Measurements from ENCODE around the gene COL4A2. TPM values are rescaled to one million over a fixed set of nuclear protein-coding genes. Genes with fewer than 3 reads are reported as not detected.

The COL4A2 gene
- total and polyA plus RNA-seq, 4 donors: 8.0 to 45.2 (median 40.3) TPM

DNA sequence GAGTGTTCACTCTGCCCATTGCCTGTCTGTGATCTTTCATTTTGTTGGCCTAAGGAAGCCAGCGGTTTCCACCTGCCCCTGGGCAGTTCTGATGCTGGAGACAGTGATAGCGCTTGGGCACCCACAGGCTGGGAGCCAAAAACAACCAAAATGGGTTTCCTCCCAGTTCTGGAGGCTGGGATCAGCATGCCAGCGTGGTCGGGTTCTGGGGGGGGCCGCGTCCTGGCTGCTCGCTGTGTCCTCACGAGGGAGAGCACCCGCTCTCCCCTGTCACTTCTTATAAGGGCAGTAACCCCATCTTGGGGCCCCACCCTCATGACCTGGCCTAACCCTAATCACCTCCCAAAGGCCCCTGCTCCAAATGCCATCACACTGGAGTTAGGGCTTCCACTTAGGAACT, 186.5 kb downstream of the COL4A2 start:
- no peak for DNase-seq (ENCODE audit: low spot score)
- no peaks in the 10 kb centered on the region for H3K9me3 ChIP-seq (ENCODE audit: control insufficient read depth in 4 of 4, low read length in 3 of 4)
- TF ChIP-seq HNF4A (conservative IDR thresholded peaks at IDR 0.05): no peak
- H3K36me3 ChIP-seq (ENCODE audit: control insufficient read depth in 4 of 4, insufficient read depth in 3 of 4, low read depth in 1 of 4, low read length in 3 of 4): peaks cover 0 to 3% (median 0%) of the 10 kb centered on the region in 4 donors
- H3K4me3 ChIP-seq (ENCODE audit: low read depth in 1 of 3, low read length in 3 of 3): no peak overlapping the region
- H3K4me1 ChIP-seq (ENCODE audit: control insufficient read depth in 4 of 4, insufficient read depth in 4 of 4, low read length in 3 of 4): peaks cover 0 to 2% (median 0%) of the 10 kb centered on the region in 4 donors
- H3K27ac ChIP-seq (ENCODE audit: low read depth in 1 of 2, low read length in 2 of 2): no peak overlapping the region
- WGBS: 97% methylated on average over 9 of the region's 9 CpGs
- H3K27me3 ChIP-seq (ENCODE audit: control insufficient read depth in 4 of 4, insufficient read depth in 4 of 4, low read length in 3 of 4): no peaks in the 10 kb centered on the region
- no peak overlapping the region for H3K9ac ChIP-seq (ENCODE audit: low read depth in 1 of 2, low read length in 2 of 2)

DNA sequence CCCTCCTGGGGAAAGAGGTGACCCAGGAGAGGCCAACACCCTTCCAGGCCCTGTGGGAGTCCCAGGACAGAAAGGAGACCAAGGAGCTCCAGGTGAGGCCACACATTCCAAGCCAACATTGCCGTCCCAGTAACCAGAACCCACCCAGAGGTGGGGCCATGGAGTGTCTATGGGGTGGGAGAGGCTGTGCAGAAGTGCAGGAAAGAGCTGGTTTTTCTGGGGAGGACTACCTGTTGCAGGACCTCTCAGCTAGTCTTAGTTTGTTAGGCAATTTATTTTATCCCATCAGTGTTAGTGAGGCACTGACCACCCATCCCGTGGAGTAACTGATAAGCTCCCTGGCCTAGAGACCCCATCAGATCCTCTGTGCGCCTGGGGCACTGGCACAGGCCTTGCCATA, 188.3 kb downstream of the COL4A2 start:
- TF ChIP-seq, protein P1, sequence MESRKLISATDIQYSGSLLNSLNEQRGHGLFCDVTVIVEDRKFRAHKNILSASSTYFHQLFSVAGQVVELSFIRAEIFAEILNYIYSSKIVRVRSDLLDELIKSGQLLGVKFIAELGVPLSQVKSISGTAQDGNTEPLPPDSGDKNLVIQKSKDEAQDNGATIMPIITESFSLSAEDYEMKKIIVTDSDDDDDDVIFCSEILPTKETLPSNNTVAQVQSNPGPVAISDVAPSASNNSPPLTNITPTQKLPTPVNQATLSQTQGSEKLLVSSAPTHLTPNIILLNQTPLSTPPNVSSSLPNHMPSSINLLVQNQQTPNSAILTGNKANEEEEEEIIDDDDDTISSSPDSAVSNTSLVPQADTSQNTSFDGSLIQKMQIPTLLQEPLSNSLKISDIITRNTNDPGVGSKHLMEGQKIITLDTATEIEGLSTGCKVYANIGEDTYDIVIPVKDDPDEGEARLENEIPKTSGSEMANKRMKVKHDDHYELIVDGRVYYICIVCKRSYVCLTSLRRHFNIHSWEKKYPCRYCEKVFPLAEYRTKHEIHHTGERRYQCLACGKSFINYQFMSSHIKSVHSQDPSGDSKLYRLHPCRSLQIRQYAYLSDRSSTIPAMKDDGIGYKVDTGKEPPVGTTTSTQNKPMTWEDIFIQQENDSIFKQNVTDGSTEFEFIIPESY (IDR thresholded peaks at IDR 0.05): no peak
- TF ChIP-seq TAF1 (conservative IDR thresholded peaks at IDR 0.05) (no peak), FOXA1 (IDR thresholded peaks at IDR 0.05) (no peak), YY1 (IDR thresholded peaks at IDR 0.05) (no peak)
- Histone ChIP-seq H3K4me3 (ENCODE audit: low read depth in 1 of 3, low read length in 3 of 3) (no peak overlapping the region), H3K9me3 (ENCODE audit: control insufficient read depth in 4 of 4, low read length in 3 of 4) (no peaks in the 10 kb centered on the region), H3K9ac (ENCODE audit: low read depth in 1 of 2, low read length in 2 of 2) (no peak overlapping the region), H3K27ac (ENCODE audit: low read depth in 1 of 2, low read length in 2 of 2) (no peak overlapping the region), H3K27me3 (ENCODE audit: control insufficient read depth in 4 of 4, insufficient read depth in 4 of 4, low read length in 3 of 4) (no peaks in the 10 kb centered on the region), H3K36me3 (ENCODE audit: control insufficient read depth in 4 of 4, insufficient read depth in 3 of 4, low read depth in 1 of 4, low read length in 3 of 4) (peaks cover 0 to 3% (median 0%) of the 10 kb centered on the region in 4 donors), H3K4me1 (ENCODE audit: control insufficient read depth in 4 of 4, insufficient read depth in 4 of 4, low read length in 3 of 4) (peaks cover 0 to 8% (median 4%) of the 10 kb centered on the region in 4 donors)
- WGBS: 96% methylated on average over 3 of the region's 3 CpGs
- DNase-seq (ENCODE audit: low spot score): no peak

DNA sequence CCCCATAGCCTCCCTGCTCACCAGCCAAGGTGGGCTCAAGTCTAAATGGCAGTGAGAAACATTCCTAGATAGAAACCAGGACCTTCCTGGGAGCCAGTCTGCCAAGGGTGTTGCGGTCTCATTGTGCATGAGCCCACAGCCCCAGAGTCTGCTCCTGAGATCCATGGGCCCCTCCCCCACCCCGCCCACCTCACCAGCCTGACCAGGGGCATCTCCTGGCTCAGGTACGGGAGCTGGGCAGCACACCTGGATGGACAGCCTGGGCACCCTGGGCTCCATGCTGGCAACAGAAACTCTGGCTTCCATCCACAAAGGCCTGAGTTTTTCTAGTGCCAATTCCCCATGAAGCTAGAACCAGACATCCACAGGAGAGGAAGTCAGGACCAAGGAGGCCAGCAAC, 188.8 kb downstream of the COL4A2 start:
- peaks cover 0 to 1% (median 0%) of the 10 kb centered on the region in 4 donors for H3K9me3 ChIP-seq (ENCODE audit: control insufficient read depth in 4 of 4, low read length in 3 of 4)
- H3K27ac ChIP-seq (ENCODE audit: low read depth in 1 of 2, low read length in 2 of 2): no peak overlapping the region
- no peak overlapping the region for H3K4me3 ChIP-seq (ENCODE audit: low read depth in 1 of 3, low read length in 3 of 3)
- 92% methylated on average over 3 of the region's 3 CpGs for WGBS
- peaks cover 0 to 3% (median 0%) of the 10 kb centered on the region in 4 donors for H3K36me3 ChIP-seq (ENCODE audit: control insufficient read depth in 4 of 4, insufficient read depth in 3 of 4, low read depth in 1 of 4, low read length in 3 of 4)
- H3K4me1 ChIP-seq (ENCODE audit: control insufficient read depth in 4 of 4, insufficient read depth in 4 of 4, low read length in 3 of 4): peaks cover 0 to 8% (median 4%) of the 10 kb centered on the region in 4 donors
- no peaks in the 10 kb centered on the region for H3K27me3 ChIP-seq (ENCODE audit: control insufficient read depth in 4 of 4, insufficient read depth in 4 of 4, low read length in 3 of 4)
- no peak for TF ChIP-seq HNF4G (IDR thresholded peaks at IDR 0.05)
- TF ChIP-seq, protein P2, sequence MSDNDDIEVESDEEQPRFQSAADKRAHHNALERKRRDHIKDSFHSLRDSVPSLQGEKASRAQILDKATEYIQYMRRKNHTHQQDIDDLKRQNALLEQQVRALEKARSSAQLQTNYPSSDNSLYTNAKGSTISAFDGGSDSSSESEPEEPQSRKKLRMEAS (IDR thresholded peaks at IDR 0.05): no peak
- DNase-seq (ENCODE audit: low spot score): no peak
- no peak overlapping the region for H3K9ac ChIP-seq (ENCODE audit: low read depth in 1 of 2, low read length in 2 of 2)

DNA sequence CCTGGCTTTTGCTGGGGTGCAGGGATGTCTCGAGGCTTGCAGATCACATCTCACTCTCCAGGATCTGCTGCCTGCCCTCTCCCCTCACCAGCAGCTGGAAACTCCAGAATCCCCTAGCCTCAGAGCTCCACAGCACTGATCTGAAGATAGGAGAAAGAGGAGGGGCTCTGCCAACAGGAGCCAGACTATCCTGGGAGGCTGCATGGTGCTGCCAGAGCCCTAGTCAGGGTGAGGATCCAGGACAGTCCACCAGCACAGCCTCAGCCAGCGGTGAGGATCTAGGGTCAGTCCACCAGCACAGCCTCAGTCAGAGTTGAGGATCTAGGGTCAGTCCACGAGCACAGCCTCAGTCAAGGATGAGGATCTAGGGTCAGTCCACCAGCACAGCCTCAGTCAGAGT, 189.2 kb downstream of the COL4A2 start:
- Histone ChIP-seq H3K36me3 (ENCODE audit: control insufficient read depth in 4 of 4, insufficient read depth in 3 of 4, low read depth in 1 of 4, low read length in 3 of 4) (peaks cover 0 to 3% (median 0%) of the 10 kb centered on the region in 4 donors), H3K27me3 (ENCODE audit: control insufficient read depth in 4 of 4, insufficient read depth in 4 of 4, low read length in 3 of 4) (no peaks in the 10 kb centered on the region), H3K27ac (ENCODE audit: low read depth in 1 of 2, low read length in 2 of 2) (no peak overlapping the region), H3K4me3 (ENCODE audit: low read depth in 1 of 3, low read length in 3 of 3) (no peak overlapping the region), H3K9me3 (ENCODE audit: control insufficient read depth in 4 of 4, low read length in 3 of 4) (peaks cover 0 to 3% (median 0%) of the 10 kb centered on the region in 4 donors), H3K4me1 (ENCODE audit: control insufficient read depth in 4 of 4, insufficient read depth in 4 of 4, low read length in 3 of 4) (peaks cover 0 to 8% (median 4%) of the 10 kb centered on the region in 4 donors), H3K9ac (ENCODE audit: low read depth in 1 of 2, low read length in 2 of 2) (no peak overlapping the region)
- no peak for DNase-seq (ENCODE audit: low spot score)
- WGBS: 71% methylated on average over 3 of the region's 3 CpGs
- no peak for TF ChIP-seq RXRA (IDR thresholded peaks at IDR 0.05)
- TF ChIP-seq, protein P3, sequence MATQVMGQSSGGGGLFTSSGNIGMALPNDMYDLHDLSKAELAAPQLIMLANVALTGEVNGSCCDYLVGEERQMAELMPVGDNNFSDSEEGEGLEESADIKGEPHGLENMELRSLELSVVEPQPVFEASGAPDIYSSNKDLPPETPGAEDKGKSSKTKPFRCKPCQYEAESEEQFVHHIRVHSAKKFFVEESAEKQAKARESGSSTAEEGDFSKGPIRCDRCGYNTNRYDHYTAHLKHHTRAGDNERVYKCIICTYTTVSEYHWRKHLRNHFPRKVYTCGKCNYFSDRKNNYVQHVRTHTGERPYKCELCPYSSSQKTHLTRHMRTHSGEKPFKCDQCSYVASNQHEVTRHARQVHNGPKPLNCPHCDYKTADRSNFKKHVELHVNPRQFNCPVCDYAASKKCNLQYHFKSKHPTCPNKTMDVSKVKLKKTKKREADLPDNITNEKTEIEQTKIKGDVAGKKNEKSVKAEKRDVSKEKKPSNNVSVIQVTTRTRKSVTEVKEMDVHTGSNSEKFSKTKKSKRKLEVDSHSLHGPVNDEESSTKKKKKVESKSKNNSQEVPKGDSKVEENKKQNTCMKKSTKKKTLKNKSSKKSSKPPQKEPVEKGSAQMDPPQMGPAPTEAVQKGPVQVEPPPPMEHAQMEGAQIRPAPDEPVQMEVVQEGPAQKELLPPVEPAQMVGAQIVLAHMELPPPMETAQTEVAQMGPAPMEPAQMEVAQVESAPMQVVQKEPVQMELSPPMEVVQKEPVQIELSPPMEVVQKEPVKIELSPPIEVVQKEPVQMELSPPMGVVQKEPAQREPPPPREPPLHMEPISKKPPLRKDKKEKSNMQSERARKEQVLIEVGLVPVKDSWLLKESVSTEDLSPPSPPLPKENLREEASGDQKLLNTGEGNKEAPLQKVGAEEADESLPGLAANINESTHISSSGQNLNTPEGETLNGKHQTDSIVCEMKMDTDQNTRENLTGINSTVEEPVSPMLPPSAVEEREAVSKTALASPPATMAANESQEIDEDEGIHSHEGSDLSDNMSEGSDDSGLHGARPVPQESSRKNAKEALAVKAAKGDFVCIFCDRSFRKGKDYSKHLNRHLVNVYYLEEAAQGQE (IDR thresholded peaks at IDR 0.05): no peak
- TF ChIP-seq, protein P4, sequence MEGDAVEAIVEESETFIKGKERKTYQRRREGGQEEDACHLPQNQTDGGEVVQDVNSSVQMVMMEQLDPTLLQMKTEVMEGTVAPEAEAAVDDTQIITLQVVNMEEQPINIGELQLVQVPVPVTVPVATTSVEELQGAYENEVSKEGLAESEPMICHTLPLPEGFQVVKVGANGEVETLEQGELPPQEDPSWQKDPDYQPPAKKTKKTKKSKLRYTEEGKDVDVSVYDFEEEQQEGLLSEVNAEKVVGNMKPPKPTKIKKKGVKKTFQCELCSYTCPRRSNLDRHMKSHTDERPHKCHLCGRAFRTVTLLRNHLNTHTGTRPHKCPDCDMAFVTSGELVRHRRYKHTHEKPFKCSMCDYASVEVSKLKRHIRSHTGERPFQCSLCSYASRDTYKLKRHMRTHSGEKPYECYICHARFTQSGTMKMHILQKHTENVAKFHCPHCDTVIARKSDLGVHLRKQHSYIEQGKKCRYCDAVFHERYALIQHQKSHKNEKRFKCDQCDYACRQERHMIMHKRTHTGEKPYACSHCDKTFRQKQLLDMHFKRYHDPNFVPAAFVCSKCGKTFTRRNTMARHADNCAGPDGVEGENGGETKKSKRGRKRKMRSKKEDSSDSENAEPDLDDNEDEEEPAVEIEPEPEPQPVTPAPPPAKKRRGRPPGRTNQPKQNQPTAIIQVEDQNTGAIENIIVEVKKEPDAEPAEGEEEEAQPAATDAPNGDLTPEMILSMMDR (IDR thresholded peaks at IDR 0.05; ENCODE audit: low read depth, low read length, missing input control): no peak
- TF ChIP-seq, protein P1 (IDR thresholded peaks at IDR 0.05): no peak
- TF ChIP-seq NR2F2 (IDR thresholded peaks at IDR 0.05): no peak
- TF ChIP-seq JUND (IDR thresholded peaks at IDR 0.05): no peak
- TF ChIP-seq TAF1 (conservative IDR thresholded peaks at IDR 0.05): no peak
- TF ChIP-seq EGR1 (IDR thresholded peaks at IDR 0.05; ENCODE audit: low read depth in 2 of 2): no peak
- no peak for TF ChIP-seq FOXA2 (IDR thresholded peaks at IDR 0.05)

Data from liver (tissue), 9 donors.